HG03095 (cell line): ENCODE data around the gene CTNNBIP1.

Experiments
- ATAC-seq: cut with Tn5 transposase; IDR thresholded peaks from one replicate; pipeline ENCODE4 v1.9.1; 2021; ENCODE audit warnings: moderate library complexity; ENCODE audit not compliant: unreplicated experiment

CTNNBIP1 gene

DNA sequence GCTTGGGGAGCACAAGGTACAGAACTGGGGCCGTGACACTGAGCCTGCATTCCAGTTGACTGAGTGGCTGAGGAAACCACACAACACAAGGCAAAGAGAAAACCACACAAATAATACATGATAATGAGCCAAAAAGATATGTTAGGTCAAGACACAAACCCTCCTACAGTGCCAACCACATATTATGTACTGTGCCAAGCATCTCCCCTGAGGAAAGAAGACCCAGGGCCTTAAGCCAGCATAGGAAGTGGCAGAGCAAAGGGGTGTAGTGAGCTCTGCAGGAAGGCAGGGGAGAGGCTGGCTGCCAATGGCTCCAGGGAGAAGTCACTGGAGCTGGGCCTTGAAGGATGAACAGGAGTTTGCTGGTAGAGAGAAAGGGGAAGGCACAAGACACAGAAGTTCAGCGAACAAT lies 28.2 kb downstream of the CTNNBIP1 start:
- no peak for ATAC-seq

DNA sequence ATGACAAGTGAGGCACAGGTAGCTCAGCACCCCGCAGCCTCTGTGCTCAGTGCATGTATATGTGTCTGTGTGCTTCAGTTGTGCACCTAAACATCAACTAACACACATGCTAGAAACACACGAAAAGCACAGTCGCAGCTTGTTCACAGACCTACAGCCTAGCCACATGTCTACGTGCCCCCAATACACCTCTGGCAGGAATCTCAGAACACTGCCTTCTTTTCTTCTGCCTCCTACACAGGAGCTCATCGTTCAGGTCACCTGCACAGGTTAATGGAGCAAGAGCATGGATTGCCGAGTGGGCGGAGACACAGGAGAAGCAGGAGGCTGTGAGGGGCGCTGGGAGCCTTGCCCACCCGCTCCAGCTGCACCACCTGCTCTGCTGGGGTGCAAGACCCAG lies 31.7 kb downstream of the CTNNBIP1 start:
- ATAC-seq, result no peak

DNA sequence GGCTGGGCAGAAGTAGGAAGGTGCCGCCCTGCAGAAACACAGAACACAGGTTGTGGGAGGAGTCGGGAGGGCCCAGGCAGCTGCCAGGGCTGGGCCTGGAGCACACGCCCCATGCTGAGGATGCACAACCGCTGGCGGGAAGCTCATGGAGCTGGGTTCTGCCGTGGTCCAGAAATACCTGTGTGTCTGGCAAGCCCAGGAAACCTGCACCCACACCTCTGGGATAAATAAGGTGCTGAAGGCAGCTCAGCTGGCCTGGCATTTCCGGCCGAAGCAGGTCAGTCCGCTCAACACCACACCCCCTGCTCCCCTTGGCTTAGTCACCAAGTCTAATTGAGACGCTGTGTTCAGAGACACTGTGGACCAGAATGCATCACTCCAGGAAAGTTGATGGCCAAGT lies 32.1 kb downstream of the CTNNBIP1 start:
- ATAC-seq, result no peak

DNA sequence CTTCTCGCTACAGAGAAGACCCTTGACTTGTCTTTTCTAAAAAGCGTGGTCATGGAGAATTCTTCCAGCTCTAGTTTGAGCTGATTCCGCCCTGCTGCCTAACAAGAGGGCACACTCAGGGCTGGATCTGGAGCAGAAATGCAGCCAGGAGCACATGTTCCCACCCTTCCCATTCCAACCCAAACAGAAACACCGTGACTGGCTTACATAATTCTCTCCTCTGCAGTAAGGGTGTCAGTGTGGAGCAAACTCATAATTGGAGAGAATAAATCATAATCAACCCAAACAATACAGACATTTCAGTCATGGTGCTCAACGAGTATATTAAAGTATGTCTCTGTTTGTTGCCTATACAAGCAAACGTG lies 34.5 kb downstream of the CTNNBIP1 start:
- no peak for ATAC-seq

DNA sequence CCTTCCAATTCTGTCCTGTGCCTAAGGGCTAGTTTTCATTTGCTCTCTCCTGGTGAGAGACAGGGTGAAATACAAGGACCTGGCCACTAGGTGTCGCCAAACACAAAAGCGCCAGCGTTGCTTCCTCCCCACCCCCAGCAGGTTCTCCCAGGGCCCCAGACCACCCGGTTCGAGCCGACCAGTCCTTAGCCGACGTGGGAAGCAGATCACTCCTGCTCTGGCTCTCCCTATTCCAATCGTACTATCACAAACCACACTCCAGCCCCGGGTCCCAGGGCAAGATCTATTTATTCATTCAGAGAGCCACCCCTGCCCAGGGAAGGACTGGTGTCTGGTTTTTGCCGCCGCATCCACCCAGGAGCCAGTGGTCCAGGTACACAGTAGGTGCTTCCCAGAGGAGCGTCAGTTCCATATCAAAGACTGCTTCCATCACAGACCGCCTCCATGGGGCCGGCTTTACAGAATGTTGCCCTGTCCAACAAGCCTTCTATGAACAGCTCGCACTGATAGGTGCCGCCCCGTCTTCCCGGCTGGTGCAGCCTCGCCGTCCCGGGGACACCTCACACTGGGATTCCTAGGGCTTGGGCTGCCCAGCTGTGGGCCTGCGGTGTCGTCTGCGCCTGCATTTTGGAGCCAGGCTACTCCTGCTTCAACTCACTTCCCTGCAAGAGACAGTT lies 35.0 kb downstream of the CTNNBIP1 start:
- no peak for ATAC-seq

DNA sequence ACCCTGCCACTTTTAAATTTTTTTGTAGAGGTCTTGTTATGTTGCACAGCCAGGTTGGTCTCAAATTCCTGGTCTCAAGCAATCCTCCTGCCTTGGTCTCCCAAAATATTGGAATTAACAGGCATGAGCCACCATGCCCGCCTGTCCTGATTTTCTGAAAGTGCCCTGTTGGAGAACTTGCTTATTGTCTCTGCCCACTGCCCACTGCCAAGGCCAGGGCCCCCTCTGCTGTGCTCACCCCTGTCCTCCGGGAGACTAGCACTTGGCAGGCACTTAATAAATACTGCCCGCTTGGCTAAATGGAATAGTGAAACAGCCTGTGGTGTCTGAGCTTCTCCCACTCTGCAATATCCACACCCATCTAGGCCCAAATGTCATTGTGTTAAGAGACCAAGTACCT lies 35.7 kb downstream of the CTNNBIP1 start:
- no peak for ATAC-seq

DNA sequence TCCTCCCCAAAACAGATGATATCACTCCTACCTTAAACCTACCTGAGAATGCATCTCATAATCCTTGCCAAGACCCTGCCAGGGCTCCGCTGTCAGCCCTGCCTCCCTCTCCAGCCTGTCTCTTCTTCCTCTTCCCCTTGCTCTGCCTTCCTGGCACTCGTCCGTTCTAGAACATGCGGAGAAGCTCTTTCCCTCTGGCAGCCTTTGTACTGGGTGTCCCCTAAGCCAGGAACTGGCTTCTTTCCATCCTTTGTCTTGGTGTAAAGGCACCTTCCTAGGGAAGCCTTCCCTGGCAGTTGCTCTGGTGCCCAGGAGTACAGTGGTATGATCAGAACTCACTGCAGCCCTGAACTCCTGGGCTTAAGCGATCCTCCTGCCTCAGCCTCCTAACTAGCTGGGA lies 36.1 kb downstream of the CTNNBIP1 start:
- ATAC-seq, result no peak

DNA sequence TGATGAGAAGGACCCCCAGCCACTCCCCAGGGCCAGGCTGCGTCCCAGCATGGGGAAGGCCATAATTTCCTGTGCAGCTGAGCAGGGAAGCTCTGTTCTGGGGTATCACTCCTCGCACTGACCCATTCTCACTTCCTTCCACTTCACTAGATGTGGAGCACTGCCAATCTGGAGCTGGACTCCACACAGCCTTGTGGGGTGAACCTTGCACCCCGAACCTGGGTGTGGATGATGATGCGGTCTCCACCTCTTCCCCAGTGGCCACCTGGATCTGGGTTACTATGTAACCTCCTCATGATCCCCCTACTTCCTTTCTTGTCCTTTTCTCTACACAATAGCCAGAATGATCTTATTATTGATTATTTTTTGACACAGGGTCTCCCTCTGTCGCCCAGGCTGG lies 36.7 kb downstream of the CTNNBIP1 start:
- no peak for ATAC-seq

DNA sequence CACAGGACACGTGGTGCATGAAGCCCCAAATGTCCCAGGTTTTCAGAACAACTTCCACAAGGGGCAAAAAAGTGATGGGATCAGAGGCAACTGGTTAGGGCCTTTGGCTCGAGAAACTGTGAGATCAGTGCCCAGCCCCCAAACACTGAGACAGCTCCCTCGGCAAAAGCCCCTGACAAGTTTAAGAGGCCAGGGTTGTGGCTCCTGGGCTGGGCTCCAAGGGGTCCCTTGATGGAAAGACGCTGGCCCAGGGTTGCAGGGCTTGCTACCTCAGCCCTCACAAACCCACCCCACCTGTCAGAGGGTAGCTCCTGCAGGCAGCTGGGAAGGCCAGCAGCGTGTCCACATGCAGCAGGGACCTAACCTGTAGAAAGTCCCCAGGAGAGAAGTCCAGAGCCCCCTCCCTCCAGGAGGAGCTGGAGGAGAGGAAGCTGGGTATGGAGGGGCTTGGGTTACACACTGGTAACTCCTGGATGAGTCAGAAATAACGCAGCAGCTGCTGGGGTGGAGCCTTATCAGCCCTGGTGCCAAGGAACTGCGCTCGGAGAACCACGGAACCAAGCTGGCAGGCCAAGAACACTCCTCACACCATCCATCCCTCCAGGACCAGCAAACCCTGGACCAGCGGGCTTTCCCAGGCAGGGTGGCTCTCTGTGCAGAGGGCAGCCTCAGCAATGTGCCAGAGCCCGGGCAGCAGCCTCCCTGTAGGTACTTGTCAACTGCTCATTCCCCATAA lies 37.5 kb downstream of the CTNNBIP1 start:
- ATAC-seq, result no peak

DNA sequence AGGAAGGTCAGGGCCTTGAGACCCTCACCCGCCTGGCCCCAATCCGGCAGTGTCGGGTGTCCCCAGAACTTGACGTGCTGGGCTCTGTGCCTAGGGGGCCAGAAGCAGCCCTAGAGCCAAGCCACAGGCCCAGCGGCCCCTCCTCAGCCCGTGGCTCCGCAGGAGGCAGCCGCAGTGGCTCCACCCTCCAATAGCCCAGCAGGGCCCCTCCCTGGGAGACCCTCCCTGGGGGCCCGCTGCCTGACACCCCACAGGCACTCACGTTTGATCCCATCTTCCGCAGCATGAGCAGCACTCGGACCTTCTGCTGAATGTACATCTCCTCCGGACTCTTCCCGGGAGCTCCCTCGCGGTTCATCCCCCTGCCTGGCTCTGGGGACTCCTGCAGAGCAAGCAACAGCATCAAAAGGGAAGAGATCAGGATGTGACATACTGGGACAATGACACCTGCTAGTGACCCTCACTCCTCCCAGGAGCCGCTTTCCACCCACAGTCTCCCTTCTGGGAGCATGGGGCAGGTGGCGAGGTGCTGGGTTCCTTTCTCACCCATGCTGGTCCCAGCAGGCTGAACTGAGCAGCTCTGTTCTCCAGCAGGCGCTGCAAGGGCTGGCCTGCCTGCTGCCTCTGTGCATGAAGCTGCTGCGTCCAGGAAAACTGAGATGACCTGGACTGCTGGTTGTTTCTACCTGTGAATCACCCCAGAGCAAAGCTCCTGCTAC lies 38.2 kb downstream of the CTNNBIP1 start:
- no peak for ATAC-seq

DNA sequence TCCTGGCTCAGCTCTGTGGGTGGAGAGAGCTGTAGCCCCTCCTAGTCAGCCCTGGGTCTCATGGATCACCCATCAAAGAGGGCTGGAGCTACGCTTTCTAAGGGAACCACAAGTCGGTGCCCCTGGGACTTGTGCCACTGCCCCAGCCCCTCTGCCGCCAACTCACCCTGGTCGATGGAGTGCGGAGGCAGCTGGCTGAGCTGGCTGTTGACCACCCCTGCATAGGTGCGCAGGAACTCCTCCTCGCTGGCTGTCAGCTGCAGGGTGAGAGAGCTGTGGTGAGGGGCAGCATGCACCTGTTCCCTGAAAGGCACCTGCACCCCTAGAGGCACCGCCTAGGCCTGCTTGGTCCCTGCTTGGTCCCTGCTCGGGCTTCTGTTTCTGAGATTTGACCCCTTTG lies 39.0 kb downstream of the CTNNBIP1 start:
- ATAC-seq, result no peak

DNA sequence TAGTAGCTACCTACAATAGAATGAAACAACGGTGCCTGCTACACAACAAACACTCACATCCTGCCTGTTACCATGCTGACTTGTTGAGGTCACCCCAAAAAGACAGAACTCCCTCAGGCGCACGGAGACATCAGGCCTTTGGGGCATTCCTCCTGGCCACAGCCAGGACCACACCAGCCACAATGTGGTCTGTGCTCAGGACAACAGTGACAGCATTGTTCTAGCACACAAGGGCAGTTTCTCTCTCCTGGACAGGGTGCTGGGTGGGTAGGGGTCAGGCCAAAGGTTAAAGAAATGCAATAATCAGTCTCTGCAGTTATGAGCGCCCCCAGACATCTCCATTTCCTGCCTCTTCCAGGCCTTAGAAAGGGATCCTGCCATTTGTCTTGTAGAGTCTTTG lies 39.5 kb downstream of the CTNNBIP1 start:
- ATAC-seq, result no peak

DNA sequence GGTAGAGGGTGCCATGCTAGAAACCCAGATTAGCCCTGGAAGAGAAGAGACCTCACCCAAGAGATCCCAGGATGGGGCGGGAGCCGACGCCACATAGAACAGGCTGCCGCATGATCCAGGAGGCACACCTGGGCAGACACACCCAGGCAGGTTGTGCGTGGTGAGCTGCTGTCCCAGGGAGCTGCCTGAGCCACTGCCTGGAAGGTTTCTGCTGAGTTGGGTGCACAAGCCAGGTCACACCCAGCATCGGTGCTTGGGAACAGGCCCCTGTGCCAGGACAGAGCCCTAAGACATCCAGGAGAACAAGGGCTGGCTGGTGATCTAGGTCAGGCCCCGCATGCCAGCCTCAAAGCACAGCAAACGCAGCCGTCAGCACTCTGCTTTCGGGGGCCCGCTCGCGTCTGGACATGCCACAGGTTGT lies 40.2 kb downstream of the CTNNBIP1 start:
- no peak for ATAC-seq

DNA sequence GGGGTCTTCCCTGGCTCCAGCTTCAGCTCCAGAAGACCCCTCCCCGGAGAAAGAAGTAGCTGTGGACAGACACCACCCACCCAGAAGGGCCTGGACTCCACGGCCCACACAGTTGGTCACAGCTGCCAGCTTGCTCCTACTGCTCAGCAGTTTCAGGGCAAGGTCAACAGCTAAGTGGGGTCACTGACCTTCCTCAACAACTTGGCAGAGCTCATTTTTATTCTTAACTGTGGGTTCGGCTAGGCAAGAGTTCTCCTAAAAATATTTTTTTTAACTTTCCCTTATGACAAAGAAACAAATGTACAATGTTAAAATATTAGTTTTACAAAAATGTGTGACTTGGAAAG lies 41.9 kb downstream of the CTNNBIP1 start:
- no peak for ATAC-seq

DNA sequence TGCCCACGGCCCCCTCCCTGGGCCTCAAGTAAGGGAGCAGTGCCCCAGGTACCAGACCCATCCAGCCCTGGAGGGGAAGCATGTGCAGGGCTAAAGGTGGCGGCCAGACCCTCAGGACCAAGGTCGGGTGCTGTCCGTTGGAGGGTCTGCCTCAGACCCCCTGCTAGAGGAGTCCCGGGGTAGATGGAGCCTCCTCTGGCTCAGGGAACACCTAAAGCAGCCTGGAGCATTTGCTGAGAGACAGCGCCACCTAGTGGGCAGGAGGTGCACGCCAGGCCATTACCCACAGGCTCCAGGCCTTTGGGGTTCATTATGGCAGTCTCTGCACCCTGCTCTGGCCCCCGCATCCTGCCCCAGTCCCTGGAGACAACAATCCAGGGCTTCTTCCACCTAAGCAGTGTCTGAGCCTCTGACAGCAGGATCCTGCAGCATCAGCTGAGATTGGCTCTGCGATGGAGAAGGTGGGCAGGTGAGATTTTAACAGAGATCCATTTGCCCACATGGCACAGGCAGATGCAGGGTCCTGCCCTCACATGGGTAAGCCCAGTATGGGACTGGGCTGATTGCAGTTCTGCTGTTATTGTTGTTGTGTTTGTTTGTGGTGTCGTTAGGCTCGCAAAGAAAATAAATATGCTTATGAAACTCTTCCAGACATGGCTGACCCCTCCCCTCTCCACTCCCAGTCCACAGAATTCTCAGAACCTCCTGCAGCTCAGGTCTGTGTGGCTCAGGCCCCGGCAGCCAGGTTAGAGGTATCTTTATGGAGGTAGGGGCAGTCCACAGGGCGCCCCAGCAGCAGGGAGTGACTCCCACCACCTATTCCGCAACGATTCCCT lies 42.4 kb downstream of the CTNNBIP1 start:
- no peak for ATAC-seq

DNA sequence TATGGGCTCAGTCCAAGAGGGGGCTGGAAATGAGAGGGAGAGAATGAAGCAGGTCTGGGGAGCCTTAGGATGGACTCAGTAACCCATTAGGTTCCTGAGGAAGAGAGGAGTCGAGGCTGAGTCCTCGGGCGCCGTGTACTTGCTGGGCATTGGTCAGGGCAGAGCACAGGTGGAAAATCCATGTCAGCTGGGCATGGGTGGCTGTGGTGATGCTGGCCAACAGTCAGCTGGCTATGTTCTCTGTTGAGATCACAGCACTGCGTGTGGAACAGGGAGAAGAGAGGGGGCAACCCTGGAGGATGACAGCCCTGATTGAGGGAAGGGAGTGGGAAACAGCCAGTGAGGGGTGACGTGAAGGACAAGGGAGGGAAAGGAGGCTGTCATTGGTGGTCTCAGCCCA lies 43.2 kb downstream of the CTNNBIP1 start:
- no peak for ATAC-seq

DNA sequence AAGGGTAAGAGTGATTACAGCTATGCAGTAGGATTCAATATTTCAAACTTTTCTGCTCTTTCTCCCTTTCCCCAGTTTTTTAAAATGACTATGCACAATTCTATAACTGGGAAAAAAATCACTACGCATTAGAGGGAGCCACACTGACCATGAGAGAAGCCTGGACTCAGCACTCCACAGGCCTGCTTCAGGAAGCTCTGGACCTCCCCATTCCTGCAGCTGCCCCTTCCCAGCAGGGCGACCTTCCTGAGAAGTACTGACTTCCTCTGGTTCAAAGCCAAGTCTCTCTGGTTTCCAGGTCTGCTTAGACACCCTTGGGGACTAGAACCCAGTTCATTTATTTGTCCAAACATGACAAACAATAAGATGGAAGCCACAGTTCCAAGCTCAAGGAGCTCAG lies 44.3 kb downstream of the CTNNBIP1 start:
- ATAC-seq, result no peak

DNA sequence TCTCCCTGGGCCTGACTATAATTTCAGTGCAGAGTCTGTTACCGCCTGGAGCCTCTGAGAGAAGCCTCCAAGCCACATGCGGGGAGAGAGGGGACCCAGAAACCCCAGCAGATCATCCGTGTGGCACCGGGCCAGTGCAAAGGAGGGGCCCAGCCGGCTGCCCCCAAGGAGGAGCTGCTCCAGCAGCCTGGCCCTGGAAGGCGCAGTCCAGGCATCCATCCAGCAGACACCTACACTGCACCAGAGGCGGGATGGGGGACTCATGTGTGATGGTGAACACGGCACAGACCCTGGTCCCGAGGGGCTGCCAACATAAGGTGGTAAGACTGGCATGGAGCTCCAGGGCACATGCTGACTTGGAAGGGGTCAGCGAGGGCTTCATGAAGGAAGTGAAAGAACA lies 46.7 kb downstream of the CTNNBIP1 start:
- no peak for ATAC-seq

DNA sequence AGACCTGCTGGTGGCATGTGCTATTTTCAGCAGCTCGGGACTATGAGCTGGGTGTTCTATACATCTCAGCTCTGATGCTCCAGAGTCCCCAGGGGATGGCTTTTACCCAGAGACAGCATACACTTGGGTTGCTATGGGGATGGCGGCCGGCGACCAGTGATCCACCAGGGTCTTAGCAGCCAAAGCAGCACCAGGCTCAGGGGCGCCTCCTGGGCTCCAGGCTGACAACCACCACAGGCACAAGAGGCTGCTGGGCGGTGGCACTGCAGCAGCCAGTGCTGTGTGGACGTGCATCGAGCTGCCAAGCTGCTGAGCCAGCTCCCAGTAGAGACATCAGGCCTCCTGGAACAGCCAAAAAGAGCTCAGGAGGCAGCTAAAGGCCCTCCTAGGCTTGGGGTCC lies 48.7 kb downstream of the CTNNBIP1 start:
- no peak for ATAC-seq

DNA sequence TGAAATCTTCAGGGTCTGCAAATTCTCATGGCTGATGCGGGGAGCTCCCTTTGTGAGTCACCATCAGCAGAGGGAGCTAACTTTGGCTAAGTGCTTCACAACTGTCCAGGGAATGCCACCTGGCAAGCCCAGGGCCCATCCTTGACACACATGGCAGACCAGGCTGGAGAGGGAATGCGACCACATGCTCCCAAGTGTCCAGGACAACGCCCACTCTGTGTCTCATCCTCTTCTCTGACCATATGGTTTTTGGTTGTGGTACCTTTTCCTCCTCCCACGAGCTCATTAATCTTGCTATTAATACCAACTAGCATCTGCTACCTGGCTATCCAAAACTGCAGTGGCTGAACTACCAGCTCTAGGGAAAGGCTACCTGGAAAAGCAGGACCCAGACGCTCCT lies 49.2 kb downstream of the CTNNBIP1 start:
- no peak for ATAC-seq

DNA sequence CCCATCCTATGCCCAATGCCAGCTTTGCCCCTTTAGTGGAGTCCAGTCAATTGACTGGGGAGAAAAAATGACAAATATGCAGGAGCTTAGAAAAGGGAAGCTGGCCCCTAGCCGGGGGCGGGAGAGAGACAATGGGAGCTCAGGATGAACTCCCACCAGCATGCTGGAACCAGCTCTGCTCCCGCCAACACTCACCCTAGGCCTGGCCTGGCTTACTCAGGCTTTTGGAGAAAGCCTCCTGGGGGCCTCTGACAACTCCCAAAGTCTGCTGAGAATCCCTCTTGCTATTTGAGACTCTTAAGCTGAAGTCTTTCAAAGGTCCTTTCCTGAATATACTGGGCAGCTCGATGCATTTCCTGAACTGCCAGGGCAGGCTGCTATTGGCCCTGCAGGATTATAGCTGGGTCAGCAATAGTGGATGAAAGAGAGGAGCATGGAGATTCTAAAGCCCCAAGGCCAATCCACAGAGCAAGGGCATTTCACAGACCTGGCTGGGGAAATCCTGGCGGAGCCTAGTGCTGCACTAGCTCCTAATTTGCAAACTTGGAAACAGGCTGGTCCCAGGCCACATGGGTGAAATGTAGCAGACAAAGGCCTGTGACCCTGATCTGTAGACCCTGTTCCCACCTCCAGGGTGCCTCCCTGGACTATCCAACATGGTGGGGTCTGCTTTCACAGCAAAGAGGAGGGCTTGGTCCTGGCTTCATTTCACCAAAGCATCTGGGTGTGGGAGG lies 50.6 kb downstream of the CTNNBIP1 start:
- ATAC-seq, result no peak
